ENCODE data around the gene SH3D19. TPM values are rescaled to one million over a fixed set of nuclear protein-coding genes. Genes with fewer than 3 reads are reported as not detected.

SH3D19 gene
- total RNA-seq, 1 experiment from 2014 or later = 29.7 TPM

GRCh38 chr4:151344948-151345347 lies 19.5 kb upstream of the SH3D19 start:
- Histone ChIP-seq H2BK20ac (ENCODE audit: low read depth, low read length, poor library complexity, severe bottlenecking) (no peak overlapping the region), H2AFZ (ENCODE audit: low read length) (no peak overlapping the region), H2BK15ac (ENCODE audit: low read depth, low read length) (no peak overlapping the region), H3K79me2 (ENCODE audit: insufficient read depth, low read length) (no peaks in the 10 kb centered on the region), H3K4ac (ENCODE audit: low read depth, low read length) (no peak overlapping the region), H2BK5ac (ENCODE audit: insufficient read length, low read length) (no peak overlapping the region), H3K14ac (ENCODE audit: insufficient read depth, low read length) (no peak overlapping the region), H3K27me3 (ENCODE audit: insufficient read depth, low read length) (no peaks in the 10 kb centered on the region), H2BK12ac (ENCODE audit: insufficient read length, low read depth, low read length) (no peak overlapping the region), H3K56ac (ENCODE audit: insufficient read length, low read depth, low read length) (no peak overlapping the region), H3K23me2 (ENCODE audit: insufficient read length, low read depth, low read length, poor library complexity, severe bottlenecking) (no peaks in the 10 kb centered on the region), H3K79me1 (ENCODE audit: insufficient read depth, low read depth, low read length, poor library complexity, severe bottlenecking) (no peaks in the 10 kb centered on the region), H3K18ac (ENCODE audit: insufficient read length, low read depth, low read length) (no peak overlapping the region), H4K5ac (ENCODE audit: insufficient read length, low read depth, low read length) (no peak overlapping the region), H3K23ac (ENCODE audit: insufficient read length, low read depth, low read length) (no peak overlapping the region), H3K9me3 (ENCODE audit: control insufficient read depth, low read depth, low read length) (no peaks in the 10 kb centered on the region), H3K4me1 (ENCODE audit: insufficient read depth, low read length) (no peaks in the 10 kb centered on the region), H4K8ac (replicated peaks; ENCODE audit: insufficient read length, low read depth, low read length) (no peak overlapping the region), H2BK120ac (ENCODE audit: low read depth, low read length, poor library complexity, severe bottlenecking) (no peak overlapping the region), H3K4me2 (ENCODE audit: insufficient read depth, insufficient read length, low read length) (no peak overlapping the region), H3T11ph (ENCODE audit: low read length) (no peak overlapping the region), H3K9ac (ENCODE audit: extremely low read depth, insufficient read length, low read length) (no peak overlapping the region), H2AK5ac (ENCODE audit: insufficient read length, low read length) (no peak overlapping the region), H4K91ac (ENCODE audit: insufficient read length, low read depth, low read length) (no peak overlapping the region), H4K20me1 (ENCODE audit: control insufficient read depth, insufficient read depth, insufficient read length) (no peaks in the 10 kb centered on the region), H3K27ac (ENCODE audit: insufficient read length, low read depth, low read length) (no peak overlapping the region)
- WGBS (ENCODE audit: extremely low coverage, insufficient read length, low lambda C conversion rate) = no CpG with 5 or more reads among the region's 2 CpGs
- DNase-seq = no peak
- no peaks in the 10 kb centered on the region for H3K9me3 Mint-ChIP-seq
- peaks cover 8 to 13% of the 10 kb centered on the region in 2 experiments; a peak in 3 of 4 replicates for H3K4me1 Mint-ChIP-seq
- H3K27ac Mint-ChIP-seq = no peak overlapping the region
- TF ChIP-seq CTCF (conservative IDR thresholded peaks at IDR 0.05) = no peak
- no peaks in the 10 kb centered on the region for H3K36me3 Mint-ChIP-seq (ENCODE audit: insufficient read depth in 1 of 3, low read depth in 3 of 3)
- no peaks in the 10 kb centered on the region for H3K27me3 Mint-ChIP-seq (ENCODE audit: low read depth)
- no peak overlapping the region for H3K4me3 Mint-ChIP-seq

Data from H9 (cell line).